ENCODE results near the gene FAM234B. TPM values are rescaled to one million over a fixed set of nuclear protein-coding genes. Genes with fewer than 3 reads are reported as not detected.

Gene FAM234B
- polyA plus RNA-seq, 3 donors = 1.6 to 3.2 (median 2.0) TPM

- H3K4me1 Mint-ChIP-seq = no peaks in the 10 kb centered on the region
These were observed 86.8 kb downstream of the FAM234B start for GRCh38 chr12:13130981-13131380.

More at GRCh38 chr12:13130981-13131380, 86.8 kb downstream of the FAM234B start:
- H3K36me3 Mint-ChIP-seq = no peaks in the 10 kb centered on the region
- intact Hi-C loops (cut with micrococcal nuclease) = no loop called here
- no peaks in the 10 kb centered on the region for H3K79me2 ChIP-seq (ENCODE audit: insufficient read depth, low read length)
- no peaks in the 10 kb centered on the region for H3K9me3 ChIP-seq (replicated peaks in 1 of 2; ENCODE audit: control insufficient read depth in 1 of 2, insufficient read depth in 1 of 2, low read length in 2 of 2)
- no peaks in the 10 kb centered on the region for H3K27me3 ChIP-seq (ENCODE audit: control insufficient read depth in 2 of 2, insufficient read depth in 2 of 2, low read length in 2 of 2)
- peaks cover 0 to 5% (median 2%) of the 10 kb centered on the region in 3 donors for H3K27me3 Mint-ChIP-seq (ENCODE audit: low read depth in 3 of 3)
- no peaks in the 10 kb centered on the region for H3K36me3 ChIP-seq (replicated peaks in 1 of 2; ENCODE audit: control insufficient read depth in 1 of 2, insufficient read depth in 2 of 2, low read length in 2 of 2)
- no peak overlapping the region for H3K9ac ChIP-seq (ENCODE audit: insufficient read depth, low read length, poor library complexity, severe bottlenecking)
- no peak overlapping the region for H2AFZ ChIP-seq (ENCODE audit: insufficient read depth, low read depth, low read length, poor library complexity, severe bottlenecking)
- WGBS (ENCODE audit: insufficient coverage) = no CpG with 5 or more reads among the region's 3 CpGs
- H3K4me1 ChIP-seq (ENCODE audit: control insufficient read depth in 1 of 2, insufficient read depth in 2 of 2, low read length in 2 of 2) = no peaks in the 10 kb centered on the region
- no peak for TF ChIP-seq CTCF (IDR thresholded peaks at IDR 0.05)
- H3K4me3 Mint-ChIP-seq = no peak overlapping the region
- H3K4me2 ChIP-seq (replicated peaks; ENCODE audit: extremely low read depth, low read length, poor library complexity, severe bottlenecking) = no peak overlapping the region
- no peaks in the 10 kb centered on the region for H4K20me1 ChIP-seq (ENCODE audit: insufficient read depth, low read length)
- DNase-seq = no peak
- no peaks in the 10 kb centered on the region for H3K9me3 Mint-ChIP-seq
- no peak overlapping the region for H3K4me3 ChIP-seq (replicated peaks in 1 of 3; ENCODE audit: low read depth in 2 of 3, low read length in 3 of 3)
- no peak overlapping the region for H3K27ac ChIP-seq (ENCODE audit: low read depth in 1 of 2, low read length in 2 of 2)
- no peak overlapping the region for H3K27ac Mint-ChIP-seq

Other genes with a start within 250 kb of the FAM234B start
- gene DDX47, start 231.0 kb upstream of the FAM234B start, polyA plus RNA-seq = 10 to 100 TPM; 27.6 to 35.2 (median 30.1) TPM
- gene GPRC5A, start 152.8 kb upstream of the FAM234B start, polyA plus RNA-seq = under 1 TPM in 1 of 3 donors, not detected in 2; 0.43 TPM
- gene GPRC5D, start 92.2 kb upstream of the FAM234B start, polyA plus RNA-seq = under 1 TPM in 1 of 3 donors, not detected in 2; 0.49 TPM
- gene HEBP1, start 44.1 kb upstream of the FAM234B start, polyA plus RNA-seq = 10 to 100 TPM; 33.4 to 89.3 (median 71.3) TPM
- not detected for gene GSG1, start 59.3 kb downstream of the FAM234B start, polyA plus RNA-seq
- gene EMP1, start 152.3 kb downstream of the FAM234B start, polyA plus RNA-seq = 1 to 10 TPM; 2.7 to 6.3 (median 3.1) TPM